Fibroblast of the conjunctiva (primary cell): Measurements from ENCODE around the gene ATP5PB.

Experiments used
- DNase-seq: peaks from one replicate; pipeline ENCODE4 v3.0.0-alpha.2; 2010; ENCODE audit warnings: low read depth

ATP5PB gene, protein sequence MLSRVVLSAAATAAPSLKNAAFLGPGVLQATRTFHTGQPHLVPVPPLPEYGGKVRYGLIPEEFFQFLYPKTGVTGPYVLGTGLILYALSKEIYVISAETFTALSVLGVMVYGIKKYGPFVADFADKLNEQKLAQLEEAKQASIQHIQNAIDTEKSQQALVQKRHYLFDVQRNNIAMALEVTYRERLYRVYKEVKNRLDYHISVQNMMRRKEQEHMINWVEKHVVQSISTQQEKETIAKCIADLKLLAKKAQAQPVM

GRCh38 chr1:111448918-111449702 lies at the start of gene ATP5PB, which contains the start of gene WDR77:
Gene ATP5PB (plus strand): TSS chr1:111449464. CDS start chr1:111449542, 78 bp downstream.
Gene WDR77 (minus strand): TSS chr1:111449256. CDS start chr1:111449169, 87 bp downstream.
- DNase-seq, result peak; percentile 98

DNA sequence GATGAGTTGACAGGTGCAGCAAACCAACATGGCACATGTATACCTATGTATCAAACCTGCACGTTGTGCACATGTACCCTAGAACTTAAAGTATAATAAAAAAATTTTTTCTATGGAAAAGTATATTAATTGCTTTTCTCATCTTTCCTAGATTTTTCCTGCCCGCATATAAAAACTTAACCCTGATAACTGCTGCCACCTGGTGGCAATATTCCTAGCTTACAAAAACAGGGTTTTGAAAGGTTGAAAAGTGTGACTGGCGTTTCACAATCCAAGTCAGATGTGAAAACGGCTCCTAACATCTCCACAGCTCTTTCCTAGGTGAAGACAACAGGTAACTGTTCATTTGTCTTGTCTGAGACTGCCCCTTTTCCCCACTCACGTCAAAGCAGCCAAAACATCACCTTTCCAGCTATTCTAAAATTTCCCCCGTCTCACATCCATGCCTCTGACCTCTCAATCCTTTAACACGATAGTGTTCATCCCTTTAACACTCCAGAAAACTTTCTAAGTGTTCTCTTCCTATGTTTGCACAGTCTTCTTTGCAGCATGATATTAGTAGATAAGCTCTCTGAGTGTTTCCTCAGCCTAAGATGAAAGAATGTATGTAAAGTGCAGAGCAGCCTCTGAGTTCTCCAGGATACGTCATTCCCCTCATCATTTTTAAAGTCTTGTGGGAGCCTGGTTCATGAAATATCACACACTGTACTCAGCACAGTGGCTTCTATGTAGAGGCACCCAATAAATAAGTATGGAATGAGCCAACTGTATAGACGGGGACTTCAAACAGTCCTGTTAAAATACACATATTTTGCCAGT lies 49.3 kb upstream of the ATP5PB start:
- no peak for DNase-seq

- no peak for DNase-seq
Measured at GRCh38 chr1:111402083-111402482, 47.2 kb upstream of the ATP5PB start.

DNA sequence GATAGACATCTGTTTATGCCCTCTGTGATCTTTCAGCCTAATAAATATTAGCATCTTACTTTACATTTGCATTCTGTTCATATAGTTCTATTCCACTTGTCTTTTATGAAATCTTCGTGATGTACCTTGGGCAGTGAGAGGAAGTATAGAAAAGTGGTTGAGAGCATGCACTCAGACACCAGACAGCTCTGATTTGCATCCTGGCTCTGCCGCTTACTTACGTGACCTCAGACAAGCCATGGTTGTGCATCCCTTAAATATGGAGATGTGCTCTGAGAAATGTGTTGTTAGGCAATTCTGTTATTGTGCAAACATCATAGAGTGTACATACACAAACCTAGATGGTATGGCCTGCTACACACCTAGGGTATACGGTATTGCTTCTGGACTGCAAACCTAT lies 44.7 kb upstream of the ATP5PB start:
- DNase-seq, result no peak

GRCh38 chr1:111406321-111406768 lies 42.9 kb upstream of the ATP5PB start:
- no peak for DNase-seq

DNA sequence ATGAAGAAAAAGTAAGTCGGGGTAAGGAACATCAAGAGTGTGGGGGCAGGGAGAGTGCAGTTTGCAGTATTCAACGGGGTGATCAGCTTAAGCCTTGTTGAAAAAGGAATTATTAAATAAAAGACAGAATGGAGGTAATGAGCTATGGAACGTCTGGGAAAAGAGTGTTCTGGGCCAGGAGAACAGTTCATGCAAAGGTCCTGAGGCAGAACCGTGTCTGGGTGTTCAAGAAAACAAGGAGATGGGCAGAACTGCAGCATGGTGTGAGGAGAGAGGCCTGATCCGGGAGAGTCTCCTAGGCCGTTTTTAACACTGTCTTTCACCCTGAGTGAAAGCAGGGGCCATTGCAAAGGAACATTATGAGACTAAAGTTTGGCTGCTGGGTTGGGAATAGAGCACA lies 42.0 kb upstream of the ATP5PB start:
- no peak for DNase-seq

GRCh38 chr1:111412839-111413238 lies 36.4 kb upstream of the ATP5PB start:
- no peak for DNase-seq

- DNase-seq, result no peak
Measured at GRCh38 chr1:111414756-111415155, 34.5 kb upstream of the ATP5PB start.

- no peak for DNase-seq
Measured at GRCh38 chr1:111415461-111415860, 33.8 kb upstream of the ATP5PB start.

- DNase-seq, result no peak
Measured at GRCh38 chr1:111417755-111418154, 31.5 kb upstream of the ATP5PB start.

GRCh38 chr1:111419037-111419436 lies 30.2 kb upstream of the ATP5PB start:
- no peak for DNase-seq

- no peak for DNase-seq
Measured at GRCh38 chr1:111420377-111420776, 28.9 kb upstream of the ATP5PB start.

GRCh38 chr1:111422546-111423391 lies 26.5 kb upstream of the ATP5PB start:
- DNase-seq, result no peak

- no peak for DNase-seq
Measured at GRCh38 chr1:111424281-111424680, 25.0 kb upstream of the ATP5PB start.

GRCh38 chr1:111436726-111437125 lies 12.5 kb upstream of the ATP5PB start:
- no peak for DNase-seq

- no peak for DNase-seq
Measured at GRCh38 chr1:111439461-111440351, 9.6 kb upstream of the ATP5PB start.

GRCh38 chr1:111441573-111442192 lies 7.6 kb upstream of the ATP5PB start:
- no peak for DNase-seq

DNA sequence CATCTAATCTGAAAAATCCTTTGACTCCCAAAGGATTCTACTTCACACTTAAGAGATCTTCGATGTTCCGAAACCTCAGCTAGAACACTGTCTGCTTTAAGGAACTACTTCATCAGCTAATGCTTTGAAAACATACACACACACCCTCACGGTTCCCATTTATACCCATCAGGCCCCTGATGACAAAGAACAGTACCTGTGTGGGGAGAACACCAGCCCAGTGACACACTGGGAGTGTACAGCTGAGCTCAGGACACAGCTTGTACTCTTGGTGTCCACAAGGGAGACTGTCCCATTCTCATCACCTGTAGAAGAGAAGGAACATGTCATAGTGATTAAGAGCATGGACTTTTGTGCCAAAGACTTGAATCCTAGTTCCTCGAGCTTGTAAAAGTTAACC lies 6.8 kb upstream of the ATP5PB start:
- DNase-seq, result no peak

GRCh38 chr1:111444031-111444430 lies 5.2 kb upstream of the ATP5PB start:
- DNase-seq, result no peak

DNA sequence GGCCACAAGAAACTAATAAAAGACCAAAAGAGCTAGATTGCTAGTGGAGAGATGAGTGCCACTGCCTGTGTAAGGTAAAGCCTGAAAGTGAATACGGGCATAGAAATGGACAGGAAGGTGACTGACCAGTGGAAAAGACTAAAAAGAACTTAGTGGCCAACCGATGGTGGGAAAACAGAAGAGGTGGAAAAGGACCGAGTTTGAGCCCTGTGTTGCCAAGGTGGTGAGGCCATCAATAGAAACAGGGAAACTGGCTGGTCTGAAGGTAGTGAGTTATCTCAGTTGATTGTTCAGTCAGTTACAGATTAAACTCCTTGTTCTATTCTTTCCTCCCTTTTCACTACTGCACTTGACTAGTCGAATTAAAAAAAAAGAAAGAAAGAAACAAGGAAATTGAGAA lies 2.7 kb upstream of the ATP5PB start:
- DNase-seq, result no peak
